ENCODE measurements around the gene ZNF423. TPM values are rescaled to one million over a fixed set of nuclear protein-coding genes. Genes with fewer than 3 reads are reported as not detected.

Gene ZNF423
- total RNA-seq, 6 experiments from 2014 or later = not detected

GRCh38 chr16:49766225-49766624, 89.7 kb downstream of the ZNF423 start:
- no peak for TF ChIP-seq CTCF (IDR thresholded peaks at IDR 0.05)
- Mint-ChIP-seq H3K27ac (no peak overlapping the region), H3K4me1 (ENCODE audit: low read depth) (no peaks in the 10 kb centered on the region), H3K9me3 (peaks cover 6% of the 10 kb centered on the region; the same call in 1 of the 2 replicates), H3K36me3 (ENCODE audit: low read depth) (no peaks in the 10 kb centered on the region), H3K4me3 (no peak overlapping the region), H3K27me3 (ENCODE audit: insufficient read depth) (peaks cover 5% of the 10 kb centered on the region)
- DNase-seq = no peak

DNA sequence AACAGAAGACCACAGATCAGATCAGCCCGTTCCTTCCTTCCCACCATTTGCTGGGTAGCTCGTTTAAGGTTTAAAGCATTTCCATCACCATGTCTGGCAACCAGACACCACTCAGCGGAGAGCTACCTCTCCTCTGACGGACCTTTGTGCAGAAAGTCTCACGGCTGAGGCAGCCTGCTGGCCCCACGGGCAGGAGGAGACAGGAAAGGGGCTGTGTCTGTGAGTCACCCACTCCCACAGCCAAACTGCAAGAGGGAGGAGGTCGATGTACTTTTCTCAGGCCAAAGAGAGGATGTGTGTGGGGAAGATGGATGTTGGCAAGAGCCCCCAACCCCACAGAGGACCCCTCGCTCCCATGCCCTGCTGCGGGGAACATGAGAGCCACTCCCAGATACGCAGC, 92.1 kb downstream of the ZNF423 start:
- H3K36me3 Mint-ChIP-seq (ENCODE audit: low read depth) = no peaks in the 10 kb centered on the region
- H3K4me1 Mint-ChIP-seq (ENCODE audit: low read depth) = no peaks in the 10 kb centered on the region
- no peak overlapping the region for H3K4me3 Mint-ChIP-seq
- no peak for TF ChIP-seq CTCF (IDR thresholded peaks at IDR 0.05)
- peaks cover 5% of the 10 kb centered on the region for H3K27me3 Mint-ChIP-seq (ENCODE audit: insufficient read depth)
- H3K9me3 Mint-ChIP-seq = peaks cover 6% of the 10 kb centered on the region; the same call in 1 of the 2 replicates
- no peak overlapping the region for H3K27ac Mint-ChIP-seq
- DNase-seq = no peak

GRCh38 chr16:49760815-49761214, 95.1 kb downstream of the ZNF423 start:
- Mint-ChIP-seq H3K9me3 (peaks cover 6% of the 10 kb centered on the region; the same call in 1 of the 2 replicates), H3K27me3 (ENCODE audit: insufficient read depth) (peaks cover 1% of the 10 kb centered on the region), H3K4me3 (no peak overlapping the region), H3K4me1 (ENCODE audit: low read depth) (no peaks in the 10 kb centered on the region), H3K27ac (no peak overlapping the region), H3K36me3 (ENCODE audit: low read depth) (no peaks in the 10 kb centered on the region)
- no peak for TF ChIP-seq CTCF (IDR thresholded peaks at IDR 0.05)
- no peak for DNase-seq

GRCh38 chr16:49757559-49758069, 98.3 kb downstream of the ZNF423 start:
- Mint-ChIP-seq H3K4me3 (no peak overlapping the region), H3K4me1 (ENCODE audit: low read depth) (0 out of 2 replicates have a peak, but pooled peaks cover 6% of the 10 kb centered on the region), H3K27me3 (ENCODE audit: insufficient read depth) (peaks cover 6% of the 10 kb centered on the region), H3K9me3 (no peaks in the 10 kb centered on the region), H3K27ac (no peak overlapping the region), H3K36me3 (ENCODE audit: low read depth) (no peaks in the 10 kb centered on the region)
- DNase-seq = no peak
- TF ChIP-seq CTCF (IDR thresholded peaks at IDR 0.05) = no peak

DNA sequence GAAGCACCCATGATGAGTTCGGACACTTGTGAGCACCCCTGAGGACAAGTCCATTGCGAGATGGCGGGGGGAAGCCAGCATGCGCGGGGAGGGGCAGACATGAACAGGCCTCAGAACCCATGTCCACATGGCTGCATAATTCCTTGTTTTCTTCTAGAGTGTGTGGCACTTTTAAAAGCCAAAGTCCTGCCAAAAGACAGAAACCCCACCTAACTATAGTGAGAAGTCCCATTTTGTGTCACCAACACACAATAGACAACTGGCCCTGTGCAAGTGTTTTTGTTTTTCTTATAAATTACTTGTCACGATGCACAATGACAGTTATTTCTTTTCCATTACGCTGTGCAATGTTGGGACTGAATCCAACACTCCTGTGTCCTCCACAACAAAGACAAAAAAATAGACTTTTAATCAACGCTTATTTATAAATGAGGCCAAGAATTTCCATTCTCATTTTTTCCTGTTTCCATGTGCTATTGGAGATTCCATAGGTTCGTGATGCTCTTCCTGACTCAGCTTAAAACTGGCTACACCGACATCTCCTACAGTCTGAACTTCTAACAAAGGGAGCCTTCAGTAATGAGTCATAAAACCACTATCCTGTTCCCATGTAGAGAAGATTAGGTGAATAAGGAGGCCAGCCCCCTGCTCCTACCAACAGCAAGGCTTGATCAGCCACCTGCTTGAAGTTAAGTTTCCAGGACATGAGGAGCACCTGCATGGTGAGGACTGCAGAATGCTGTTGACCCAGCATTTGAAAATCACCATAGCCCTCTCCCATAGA, 98.9 kb downstream of the ZNF423 start:
- Mint-ChIP-seq H3K4me3 (no peak overlapping the region; the same call in 1 of the 2 replicates), H3K27ac (no peak overlapping the region), H3K4me1 (ENCODE audit: low read depth) (0 out of 2 replicates have a peak, but pooled peaks cover 6% of the 10 kb centered on the region), H3K9me3 (no peaks in the 10 kb centered on the region), H3K27me3 (ENCODE audit: insufficient read depth) (peaks cover 6% of the 10 kb centered on the region), H3K36me3 (ENCODE audit: low read depth) (no peaks in the 10 kb centered on the region)
- no peak for TF ChIP-seq CTCF (IDR thresholded peaks at IDR 0.05)
- DNase-seq = no peak
